GM21515 (cell line): ENCODE measurements around the gene HSPG2.

Experiments used
- ATAC-seq: cut with Tn5 transposase; IDR thresholded peaks from one replicate; pipeline ENCODE4 v1.9.1; 2021; ENCODE audit not compliant: unreplicated experiment

The HSPG2 gene

DNA sequence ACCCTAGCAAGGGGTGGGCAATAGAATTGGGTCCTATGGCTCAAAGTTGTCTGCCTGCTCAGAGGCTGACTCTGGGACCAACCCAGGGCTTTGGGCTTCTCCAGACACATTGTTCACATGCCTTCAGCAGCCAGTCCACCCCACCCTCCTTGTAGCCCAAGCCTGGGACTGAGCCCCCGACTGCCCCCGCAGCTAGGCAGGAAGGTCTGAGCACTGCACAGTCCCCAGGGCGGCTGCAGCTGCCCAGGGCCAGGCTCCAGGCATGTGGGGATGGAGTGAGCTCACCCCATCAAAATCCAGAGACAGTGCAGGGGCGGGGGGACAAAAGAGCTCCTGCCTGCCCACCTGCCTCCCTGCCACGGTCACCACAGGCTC, 35.6 kb downstream of the HSPG2 start:
- no peak for ATAC-seq

GRCh38 chr1:21900766-21901472, 36.2 kb downstream of the HSPG2 start:
- no peak for ATAC-seq

GRCh38 chr1:21899987-21900386, 37.1 kb downstream of the HSPG2 start:
- ATAC-seq, result no peak

- ATAC-seq, result no peak
Measured at GRCh38 chr1:21899267-21899810, 37.8 kb downstream of the HSPG2 start.

DNA sequence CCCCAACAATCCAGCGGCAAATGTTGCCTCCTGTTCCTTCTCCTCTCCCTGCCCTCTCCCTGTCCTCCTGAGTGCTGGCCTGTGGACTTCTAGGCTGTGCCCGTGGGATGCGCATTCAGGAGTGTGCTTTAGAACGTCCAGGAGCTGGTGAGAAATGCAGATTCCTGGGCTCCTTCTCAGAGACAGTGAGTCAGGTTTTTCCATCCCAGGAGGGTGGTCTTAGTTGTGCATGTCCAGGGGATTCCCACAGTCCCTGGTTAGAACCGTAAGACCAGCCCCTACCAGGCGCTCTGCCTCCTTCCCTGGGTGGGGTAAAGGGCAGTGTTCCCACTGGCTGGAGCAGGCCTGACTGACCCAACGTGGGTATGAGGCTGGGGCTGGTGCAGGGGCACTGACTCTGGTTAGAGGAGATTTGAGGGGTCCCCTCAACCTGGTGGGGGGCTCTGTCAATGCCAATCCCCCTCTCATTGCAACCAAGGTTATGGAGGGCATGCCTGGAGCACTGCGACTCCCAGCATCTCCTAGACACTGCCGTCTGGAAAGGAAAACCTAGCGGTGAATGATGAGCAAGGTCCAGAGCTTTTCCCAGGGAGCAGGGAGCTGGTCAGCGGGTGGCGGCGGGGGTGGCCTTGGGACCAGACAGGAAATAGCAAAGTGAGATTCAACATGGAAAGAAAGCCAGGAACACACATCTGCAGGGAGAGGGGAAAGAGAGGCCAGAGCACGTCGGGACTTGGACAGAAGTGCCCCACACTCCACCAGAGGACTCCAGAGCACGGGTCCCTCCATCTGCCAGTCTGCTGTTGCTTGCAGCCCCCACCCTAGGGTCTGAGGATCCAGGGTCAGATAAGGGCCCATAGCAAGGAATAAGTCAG, 38.5 kb downstream of the HSPG2 start:
- ATAC-seq, result no peak

DNA sequence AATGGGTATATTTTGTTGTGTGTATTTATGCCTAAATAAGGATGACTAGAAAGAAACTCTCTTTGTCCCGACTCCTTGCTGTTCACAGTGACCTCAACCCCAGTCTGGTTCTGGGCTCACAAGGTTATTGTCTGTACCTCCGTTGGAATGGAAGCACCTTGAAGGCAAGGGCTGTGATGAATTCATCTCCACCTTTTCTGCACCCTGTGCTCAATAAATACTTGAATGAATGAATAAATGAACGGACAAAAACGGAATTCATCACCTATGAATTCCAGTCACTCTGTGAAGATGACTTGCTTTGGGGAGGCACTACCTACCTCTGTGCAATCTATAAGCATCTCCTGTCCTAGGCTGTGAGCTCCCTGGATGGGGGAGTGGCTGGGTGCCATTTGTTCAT, 39.3 kb downstream of the HSPG2 start:
- no peak for ATAC-seq

GRCh38 chr1:21896652-21897532, 40.2 kb downstream of the HSPG2 start:
- no peak for ATAC-seq

- no peak for ATAC-seq
Measured at GRCh38 chr1:21896026-21896425, 41.1 kb downstream of the HSPG2 start.

GRCh38 chr1:21894034-21894881, 42.9 kb downstream of the HSPG2 start:
- no peak for ATAC-seq

GRCh38 chr1:21893046-21893805, 43.9 kb downstream of the HSPG2 start:
- ATAC-seq, result no peak

DNA sequence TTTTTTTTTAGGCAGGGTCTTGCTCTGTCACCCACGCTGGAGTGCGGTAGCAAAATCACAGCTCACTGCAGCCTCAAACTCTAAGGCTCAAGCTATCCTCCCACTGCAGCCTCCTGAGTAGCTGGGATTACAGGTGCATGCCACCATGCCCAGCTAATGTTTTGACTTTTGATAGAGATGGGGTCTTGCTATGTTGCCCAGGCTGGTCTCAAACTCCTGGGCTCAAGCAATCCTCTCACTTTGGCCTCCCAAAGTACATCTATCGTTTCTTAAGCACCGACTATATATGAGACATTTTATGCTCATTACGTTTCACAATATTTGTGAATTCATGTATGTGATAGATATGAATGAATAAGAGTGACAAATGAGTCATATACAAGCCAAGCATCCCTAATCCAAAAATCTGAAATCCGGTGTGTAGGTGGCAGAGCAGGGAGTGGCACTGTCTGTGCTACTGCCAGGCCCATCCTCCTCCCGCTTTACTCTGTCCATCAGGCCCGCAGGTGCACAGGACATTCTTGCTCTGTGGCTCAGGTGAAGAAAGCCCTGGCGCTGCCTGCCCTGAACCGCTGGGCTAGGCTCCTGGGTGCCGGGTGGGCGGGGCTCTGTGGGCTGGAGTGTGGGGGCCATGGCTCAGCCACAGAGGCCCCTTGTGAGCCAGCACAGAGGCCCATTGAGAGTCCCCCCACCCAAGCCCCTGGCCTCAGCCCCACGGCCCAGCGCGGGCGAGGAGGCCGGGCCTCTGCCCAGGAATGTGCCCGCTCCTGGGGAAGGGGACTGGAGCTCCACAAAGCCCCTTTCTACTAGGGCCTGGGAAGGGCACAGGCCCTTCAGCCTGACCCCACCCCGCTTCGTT, 45.3 kb downstream of the HSPG2 start:
- no peak for ATAC-seq

DNA sequence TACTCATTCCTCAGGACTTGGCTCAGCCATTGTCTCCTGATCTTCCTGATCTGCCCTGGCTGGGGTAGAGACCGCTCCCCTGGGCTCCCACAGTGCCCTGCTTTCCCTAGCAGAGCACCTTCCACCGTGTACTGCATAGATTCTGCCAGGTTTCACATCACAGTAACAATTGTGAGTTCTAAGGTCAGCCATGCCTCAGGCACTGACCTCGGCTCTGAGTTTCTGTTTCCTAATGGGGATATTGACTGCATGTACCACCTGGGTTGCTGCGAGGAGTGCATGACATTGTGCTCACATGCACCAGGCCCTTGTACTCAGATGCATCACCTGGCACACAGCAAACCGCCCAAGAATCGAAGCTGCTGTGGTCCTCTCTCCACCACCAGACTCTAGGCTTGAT, 46.0 kb downstream of the HSPG2 start:
- ATAC-seq, result no peak

- no peak for ATAC-seq
Measured at GRCh38 chr1:21888500-21888899, 48.6 kb downstream of the HSPG2 start.

GRCh38 chr1:21887796-21888195, 49.3 kb downstream of the HSPG2 start:
- no peak for ATAC-seq

- ATAC-seq, result no peak
Measured at GRCh38 chr1:21887216-21887736, 49.8 kb downstream of the HSPG2 start.

DNA sequence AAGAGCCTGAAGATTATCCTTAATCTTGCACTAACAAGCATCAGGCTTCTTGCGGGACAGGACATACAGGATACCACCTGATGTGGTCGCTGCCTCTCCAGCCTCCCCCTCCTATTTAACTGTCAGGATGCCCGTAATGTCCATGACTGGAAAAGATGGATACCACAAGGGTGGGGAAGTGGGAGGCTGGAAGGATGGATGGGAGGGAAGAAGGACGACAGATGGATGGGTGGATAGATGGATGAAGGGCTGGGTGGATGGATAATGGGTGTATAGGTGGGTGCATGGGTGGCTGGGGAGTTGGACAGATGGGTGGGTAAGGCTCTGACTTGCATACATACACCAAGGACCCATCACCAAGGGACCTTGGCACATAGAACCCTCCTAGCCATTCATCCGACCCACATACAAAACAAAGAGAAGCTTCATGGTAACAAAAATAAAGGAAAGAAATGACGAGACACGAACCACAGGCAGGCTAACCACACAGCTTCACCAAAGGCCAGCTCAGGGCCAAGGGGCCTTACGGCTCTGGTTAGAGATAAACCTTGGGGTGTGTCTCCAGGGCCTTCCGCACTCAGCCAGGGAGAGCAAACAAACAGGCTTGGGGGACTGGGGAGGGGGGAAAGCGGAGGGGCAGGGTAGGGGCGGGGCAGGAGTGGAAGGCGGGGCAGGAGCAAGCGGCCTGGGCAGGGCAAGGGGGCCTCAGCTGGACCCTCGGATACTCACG, 50.5 kb downstream of the HSPG2 start:
- ATAC-seq, result no peak

- ATAC-seq, result no peak
Measured at GRCh38 chr1:21885236-21886037, 51.7 kb downstream of the HSPG2 start.
